ENCODE data around the gene GJD3.
"Not testable (repeated sequence)": the region's sequence is repeated elsewhere in the genome, so short reads cannot be mapped to it uniquely, and the experiment has no call there.

The GJD3 gene

GRCh38 chr17:40364121-40364861 lies at the start of gene GJD3:
GJD3 (minus strand) TSS chr17:40364737; CDS start chr17:40363815, 922 bp downstream.
- Mint-ChIP-seq H3K4me1 (peaks cover 24% of the 10 kb centered on the region), H3K27ac (no peak within 1 kb of the TSS), H3K9me3 (no peaks in the 10 kb centered on the region), H3K27me3 (ENCODE audit: low read depth, poor library complexity) (peaks cover 60% of the 10 kb centered on the region), H3K36me3 (ENCODE audit: low read depth) (no peaks in the 10 kb centered on the region), H3K4me3 (peak within 1 kb of the TSS; percentile 85)
- no peak for DNase-seq
- no peak for TF ChIP-seq CTCF (IDR thresholded peaks at IDR 0.05)

- Mint-ChIP-seq H3K4me1 (peaks cover 31% of the 10 kb centered on the region), H3K36me3 (ENCODE audit: low read depth) (peaks cover 43% of the 10 kb centered on the region)
- not testable (repeated sequence) for H3K9me3 Mint-ChIP-seq; DNase-seq; H3K27ac Mint-ChIP-seq; H3K4me3 Mint-ChIP-seq; H3K27me3 Mint-ChIP-seq (ENCODE audit: low read depth, poor library complexity)
Observed at GRCh38 chr17:40414312-40414711, 49.8 kb upstream of the GJD3 start.

- H3K4me1 Mint-ChIP-seq, result peaks cover 25% of the 10 kb centered on the region
- no peak overlapping the region for H3K4me3 Mint-ChIP-seq
- peaks cover 45% of the 10 kb centered on the region for H3K36me3 Mint-ChIP-seq (ENCODE audit: low read depth)
- no peaks in the 10 kb centered on the region for H3K9me3 Mint-ChIP-seq
- H3K27me3 Mint-ChIP-seq (ENCODE audit: low read depth, poor library complexity), result no peaks in the 10 kb centered on the region
- no peak overlapping the region for H3K27ac Mint-ChIP-seq
- TF ChIP-seq CTCF (IDR thresholded peaks at IDR 0.05), result no peak
- no peak for DNase-seq
Observed at GRCh38 chr17:40412880-40413279, 48.3 kb upstream of the GJD3 start.

GRCh38 chr17:40411821-40412220 lies 47.3 kb upstream of the GJD3 start:
- TF ChIP-seq CTCF (IDR thresholded peaks at IDR 0.05), result no peak
- no peak for DNase-seq
- no peaks in the 10 kb centered on the region for H3K27me3 Mint-ChIP-seq (ENCODE audit: low read depth, poor library complexity)
- H3K4me1 Mint-ChIP-seq, result peaks cover 17% of the 10 kb centered on the region
- no peaks in the 10 kb centered on the region for H3K9me3 Mint-ChIP-seq
- H3K27ac Mint-ChIP-seq, result peak overlapping the region; percentile 16
- no peak overlapping the region for H3K4me3 Mint-ChIP-seq
- H3K36me3 Mint-ChIP-seq (ENCODE audit: low read depth), result peaks cover 56% of the 10 kb centered on the region

GRCh38 chr17:40410082-40410481 lies 45.5 kb upstream of the GJD3 start:
- peak overlapping the region; percentile 86 for H3K27ac Mint-ChIP-seq
- DNase-seq, result no peak
- H3K4me1 Mint-ChIP-seq, result peaks cover under 1% of the 10 kb centered on the region
- H3K36me3 Mint-ChIP-seq (ENCODE audit: low read depth), result peaks cover 58% of the 10 kb centered on the region
- H3K4me3 Mint-ChIP-seq, result no peak overlapping the region
- H3K9me3 Mint-ChIP-seq, result no peaks in the 10 kb centered on the region
- no peak for TF ChIP-seq CTCF (IDR thresholded peaks at IDR 0.05)
- H3K27me3 Mint-ChIP-seq (ENCODE audit: low read depth, poor library complexity), result no peaks in the 10 kb centered on the region

GRCh38 chr17:40409540-40409939 lies 45.0 kb upstream of the GJD3 start:
- H3K4me3 Mint-ChIP-seq; H3K27me3 Mint-ChIP-seq (ENCODE audit: low read depth, poor library complexity); DNase-seq; H3K9me3 Mint-ChIP-seq; H3K4me1 Mint-ChIP-seq: not testable (repeated sequence)
- H3K27ac Mint-ChIP-seq, result peak overlapping the region; percentile 86
- peaks cover 58% of the 10 kb centered on the region for H3K36me3 Mint-ChIP-seq (ENCODE audit: low read depth)

- H3K27ac Mint-ChIP-seq, result no peak overlapping the region
- no peak for DNase-seq
- H3K36me3 Mint-ChIP-seq (ENCODE audit: low read depth), result peaks cover 60% of the 10 kb centered on the region
- no peaks in the 10 kb centered on the region for H3K4me1 Mint-ChIP-seq
- H3K9me3 Mint-ChIP-seq, result no peaks in the 10 kb centered on the region
- TF ChIP-seq CTCF (IDR thresholded peaks at IDR 0.05), result no peak
- H3K27me3 Mint-ChIP-seq (ENCODE audit: low read depth, poor library complexity), result no peaks in the 10 kb centered on the region
- H3K4me3 Mint-ChIP-seq, result no peak overlapping the region
Observed at GRCh38 chr17:40407460-40407859, 42.9 kb upstream of the GJD3 start.
